ENCODE results near the gene PHACTR2.
"Not testable (repeated sequence)": the region's sequence is repeated elsewhere in the genome, so short reads cannot be mapped to it uniquely, and the experiment has no call there.

Gene PHACTR2

GRCh38 chr6:143773506-143774150, 95.9 kb downstream of the PHACTR2 start:
- DNase-seq, result no peak

DNA sequence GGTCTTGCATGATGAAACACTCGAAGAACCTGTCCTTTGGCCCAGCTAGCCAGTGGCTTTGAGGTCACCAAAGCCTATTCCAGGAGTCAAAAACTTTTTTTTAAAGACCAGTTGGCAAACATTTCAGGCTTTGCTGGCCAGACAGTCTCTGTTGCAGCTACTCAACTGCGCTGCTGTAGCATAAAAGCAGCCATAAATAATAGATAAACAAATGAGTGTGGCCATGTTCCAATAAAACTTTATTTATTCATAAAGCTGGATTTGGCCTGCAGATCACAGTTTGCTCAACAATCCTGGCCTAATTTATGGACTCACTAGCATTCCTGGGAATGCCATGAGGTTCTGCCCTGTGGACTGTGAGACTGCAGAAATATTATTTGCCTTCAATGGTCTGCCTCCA, 96.6 kb downstream of the PHACTR2 start:
- no peak for DNase-seq

DNA sequence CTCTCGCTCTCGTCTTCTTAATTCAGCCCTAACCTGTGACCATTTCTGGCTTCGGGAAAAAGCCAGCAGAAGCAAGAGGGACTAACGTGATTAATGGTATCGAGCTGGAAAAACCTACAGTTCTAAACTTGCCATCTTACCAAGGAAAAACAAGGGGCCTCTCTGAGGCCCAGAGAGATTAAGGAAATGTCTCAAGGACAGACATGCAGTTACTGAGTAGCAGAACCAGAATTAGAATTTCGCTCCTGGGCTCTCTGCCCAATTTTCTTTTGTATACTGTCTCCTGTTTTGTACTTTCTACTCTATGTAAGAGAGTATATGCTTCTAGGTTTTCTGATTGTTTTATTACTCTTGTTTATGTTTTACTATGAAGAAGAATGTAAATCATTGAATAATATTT, 97.6 kb downstream of the PHACTR2 start:
- DNase-seq, result no peak

- no peak for DNase-seq
Observed at GRCh38 chr6:143778926-143779325, 101.2 kb downstream of the PHACTR2 start.

GRCh38 chr6:143782481-143782880, 104.7 kb downstream of the PHACTR2 start:
- no peak for DNase-seq

- DNase-seq, result no peak
Observed at GRCh38 chr6:143783077-143783476, 105.3 kb downstream of the PHACTR2 start.

GRCh38 chr6:143784316-143784715, 106.6 kb downstream of the PHACTR2 start:
- DNase-seq, result no peak

GRCh38 chr6:143786371-143786770, 108.6 kb downstream of the PHACTR2 start:
- DNase-seq, result not testable (repeated sequence)

GRCh38 chr6:143792402-143793279, 114.9 kb downstream of the PHACTR2 start:
- DNase-seq, result no peak

GRCh38 chr6:143793280-143793619, 115.5 kb downstream of the PHACTR2 start:
- no peak for DNase-seq

- DNase-seq, result not testable (repeated sequence)
Observed at GRCh38 chr6:143796551-143796950, 118.8 kb downstream of the PHACTR2 start.

DNA sequence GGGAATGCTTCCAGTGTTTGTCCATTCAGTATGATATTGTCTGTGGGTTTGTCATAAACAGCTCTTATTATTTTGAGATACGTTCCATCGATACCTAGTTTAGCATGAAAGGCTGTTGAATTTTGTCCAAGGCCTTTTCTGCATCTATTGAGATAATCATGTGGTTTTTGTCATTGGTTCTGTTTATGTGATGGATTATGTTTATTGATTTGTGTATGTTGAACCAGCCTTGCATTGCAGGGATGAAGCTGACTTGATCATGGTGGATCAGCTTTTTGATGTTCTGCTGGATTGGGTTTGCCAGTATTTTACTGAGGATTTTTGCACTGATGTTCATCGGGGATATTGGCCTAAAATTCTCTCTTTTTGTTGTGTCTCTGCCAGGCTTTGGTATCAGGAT, 120.7 kb downstream of the PHACTR2 start:
- not testable (repeated sequence) for DNase-seq

DNA sequence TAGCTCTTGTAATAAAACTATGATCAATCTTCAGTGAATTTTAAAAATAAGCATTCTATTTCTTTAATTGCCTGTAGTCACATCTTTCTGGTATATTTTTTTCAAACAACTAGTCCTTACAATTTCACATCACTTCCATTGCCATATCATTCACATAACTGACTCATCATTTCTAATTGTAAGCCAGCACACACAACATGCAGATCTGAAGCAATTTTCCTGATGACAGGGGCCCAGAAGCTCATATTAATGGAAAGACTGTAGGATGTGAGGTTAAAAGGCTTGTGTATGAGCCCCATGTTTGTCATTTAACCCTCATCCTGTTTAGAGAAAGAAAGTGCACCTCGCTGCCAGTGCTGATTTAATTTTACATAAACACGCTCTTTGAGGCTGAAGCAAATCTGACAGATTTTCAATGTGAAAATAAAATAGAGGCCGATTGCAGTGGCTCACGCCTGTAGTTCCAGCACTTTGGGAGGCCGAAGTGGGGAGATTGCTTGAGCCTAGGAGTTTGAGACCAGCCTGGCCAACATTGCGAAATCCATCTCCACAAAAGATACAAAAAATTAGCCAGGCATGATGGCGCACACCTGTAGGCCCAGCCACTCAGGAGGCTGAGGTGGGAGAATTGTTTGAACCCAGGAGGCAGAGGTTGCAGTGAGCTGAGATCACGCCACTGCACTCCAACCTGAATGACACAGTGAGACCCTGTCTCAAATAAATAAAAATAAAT, 125.2 kb downstream of the PHACTR2 start:
- no peak for DNase-seq

GRCh38 chr6:143803769-143804568, 126.2 kb downstream of the PHACTR2 start:
- DNase-seq, result no peak

GRCh38 chr6:143804835-143805239, 127.1 kb downstream of the PHACTR2 start:
- DNase-seq, result no peak

GRCh38 chr6:143806282-143807102, 128.7 kb downstream of the PHACTR2 start:
- peak in 2 of 4 experiments; percentile 4 to 24 for DNase-seq

DNA sequence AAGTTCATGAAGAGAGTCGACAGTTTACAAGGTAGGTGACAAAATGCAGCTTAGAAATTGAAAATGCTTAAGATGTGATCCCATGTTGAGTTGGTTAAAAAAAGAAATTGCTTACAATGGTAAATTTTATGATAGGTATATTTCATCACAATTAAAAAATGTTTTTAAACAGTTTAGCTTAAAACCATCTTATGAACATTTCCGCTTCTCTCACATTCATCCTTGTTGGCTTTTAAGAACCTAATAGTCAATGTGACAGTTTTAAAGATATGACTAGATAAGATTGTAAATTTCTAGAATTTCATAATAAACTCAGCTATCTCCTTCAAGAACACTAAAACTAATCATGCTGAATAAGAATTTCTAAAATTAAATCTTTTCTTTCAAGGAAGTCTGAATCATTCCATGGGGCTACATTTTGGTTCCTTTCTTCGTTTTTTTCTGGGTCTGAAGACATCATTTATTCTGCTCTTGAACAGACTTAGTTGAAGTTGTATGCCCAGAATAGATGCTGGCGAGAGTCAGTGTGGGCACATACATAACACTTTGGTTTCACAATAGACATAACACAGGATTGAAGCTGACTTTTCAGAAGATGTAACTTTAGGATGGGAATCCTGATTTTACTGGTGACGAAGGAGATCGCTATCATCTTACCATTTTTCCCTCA, 129.5 kb downstream of the PHACTR2 start:
- no peak for DNase-seq

GRCh38 chr6:143810745-143811144, 133.0 kb downstream of the PHACTR2 start:
- DNase-seq, result no peak

DNA sequence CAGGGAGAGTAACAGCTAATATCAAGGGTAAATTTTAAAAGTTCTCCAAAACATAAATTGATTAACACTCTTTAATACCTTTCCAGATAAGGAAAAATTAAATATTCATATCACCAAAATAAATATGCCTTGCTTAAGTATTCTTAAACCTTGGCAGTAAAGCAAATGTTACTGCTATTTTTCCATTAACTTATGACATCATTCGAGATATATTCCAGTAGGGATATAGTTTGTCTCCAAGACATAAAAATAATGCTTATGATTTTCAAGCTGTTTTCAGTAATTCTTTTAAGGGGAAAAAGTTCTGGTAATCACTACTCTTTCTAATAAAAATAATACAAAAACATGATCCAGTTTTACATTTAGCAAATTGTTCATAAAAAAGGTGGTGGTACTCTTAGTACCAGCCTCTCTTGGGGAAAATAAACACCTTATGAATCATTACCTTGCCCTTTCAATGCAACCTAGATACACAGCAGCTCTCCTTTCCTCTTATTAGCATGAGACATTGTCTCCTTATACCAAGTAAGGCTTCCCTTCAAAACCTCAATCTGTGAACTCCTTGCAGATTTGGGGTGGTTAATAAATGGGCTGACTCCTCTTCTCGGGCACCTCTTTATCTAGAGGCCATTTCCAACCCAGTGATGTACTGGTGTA, 133.9 kb downstream of the PHACTR2 start:
- DNase-seq, result no peak

GRCh38 chr6:143817621-143818020, 139.9 kb downstream of the PHACTR2 start:
- no peak for DNase-seq

- no peak for DNase-seq
Observed at GRCh38 chr6:143821359-143821758, 143.6 kb downstream of the PHACTR2 start.
